Osteoblast (primary cell): ENCODE results near the gene SLC34A1. TPM values are rescaled to one million over a fixed set of nuclear protein-coding genes. Genes with fewer than 3 reads are reported as not detected.

Experiments used
- DNase-seq: peaks from one replicate; pipeline ENCODE4 v3.0.0; 2011; ENCODE audit warnings: low spot score, mixed read lengths; ENCODE audit not compliant: insufficient read length; ENCODE audit errors: missing footprints
- H2AFZ ChIP-seq: 2 replicates; pipeline ENCODE4 v1.6.0; 2011; ENCODE audit warnings: mild to moderate bottlenecking, low read length
- H3K27ac ChIP-seq: 2 replicates; pipeline ENCODE4 v1.5.1; 2011; ENCODE audit warnings: mild to moderate bottlenecking, low read depth, low read length, moderate library complexity
- H3K27me3 ChIP-seq: 2 replicates; pipeline ENCODE4 v1.6.0; 2012; ENCODE audit warnings: mild to moderate bottlenecking, control low read depth, inconsistent platforms, low read length, moderate library complexity; ENCODE audit not compliant: insufficient read depth
- H3K36me3 ChIP-seq: 2 replicates; pipeline ENCODE4 v1.5.1; 2011; ENCODE audit warnings: mild to moderate bottlenecking, low read length, control low read depth, moderate library complexity; ENCODE audit not compliant: insufficient read depth
- H3K4me1 ChIP-seq: 2 replicates; pipeline ENCODE4 v1.5.1; 2011; ENCODE audit warnings: mild to moderate bottlenecking, low read length, control low read depth, moderate library complexity; ENCODE audit not compliant: insufficient read depth
- H3K4me2 ChIP-seq: 2 replicates; pipeline ENCODE4 v1.6.0; 2011; ENCODE audit warnings: mild to moderate bottlenecking, low read length; ENCODE audit not compliant: insufficient read depth
- H3K4me3 ChIP-seq: fragments of 200-600 bp; sonication (generic); 3 replicates; pipeline ENCODE4 v1.5.1; 2012; ENCODE audit warnings: mild to moderate bottlenecking, low read length, inconsistent platforms; ENCODE audit not compliant: insufficient read depth
- H3K79me2 ChIP-seq: 2 replicates; pipeline ENCODE4 v1.6.0; 2012; ENCODE audit warnings: mild to moderate bottlenecking, low read length, control low read depth, inconsistent platforms; ENCODE audit not compliant: insufficient read depth
- H3K9me3 ChIP-seq: 2 replicates; pipeline ENCODE4 v1.5.1; 2011; ENCODE audit warnings: low read depth, low read length, control low read depth
- H4K20me1 ChIP-seq: 2 replicates; pipeline ENCODE4 v1.6.0; 2012; ENCODE audit warnings: mild to moderate bottlenecking, low read length, control low read depth; ENCODE audit not compliant: insufficient read depth
- CTCF ChIP-seq: IDR thresholded peaks from 2 replicates; pipeline ENCODE4 v1.5.1; 2011; ENCODE audit warnings: mild to moderate bottlenecking, low read depth, low read length, moderate library complexity; ENCODE audit errors: extremely low read depth
- total RNA-seq: library from RNA; depleted of rRNA; stranded (reverse); fragments of >200 nt; gene quantifications from 2 replicates; pipeline ENCODE4 v1.2.3, GENCODE V29; 2012

SLC34A1 gene
- total RNA-seq, 1 donor = not detected

- no peaks in the 10 kb centered on the region for H3K36me3 ChIP-seq
- no peaks in the 10 kb centered on the region for H3K27me3 ChIP-seq
- H3K4me3 ChIP-seq = peak overlapping the region; percentile 70
- H3K4me2 ChIP-seq = peak overlapping the region; percentile 76
- peaks cover 13% of the 10 kb centered on the region for H3K4me1 ChIP-seq
- H2AFZ ChIP-seq = peak overlapping the region; percentile 83
- H3K9me3 ChIP-seq = no peaks in the 10 kb centered on the region
- no peak for TF ChIP-seq CTCF
- H3K27ac ChIP-seq = no peak overlapping the region
- H3K79me2 ChIP-seq = no peaks in the 10 kb centered on the region
- no peak for DNase-seq
- no peaks in the 10 kb centered on the region for H4K20me1 ChIP-seq
Measured at GRCh38 chr5:177367323-177367848, 16.8 kb upstream of the SLC34A1 start.

GRCh38 chr5:177367981-177368868 is 16.0 kb upstream of the SLC34A1 start:
- Histone ChIP-seq H3K27me3 (no peaks in the 10 kb centered on the region), H4K20me1 (no peaks in the 10 kb centered on the region), H3K36me3 (no peaks in the 10 kb centered on the region), H3K4me2 (no peak overlapping the region), H3K79me2 (no peaks in the 10 kb centered on the region), H3K27ac (no peak overlapping the region), H3K9me3 (no peaks in the 10 kb centered on the region), H2AFZ (no peak overlapping the region), H3K4me1 (peaks cover 13% of the 10 kb centered on the region), H3K4me3 (no peak overlapping the region)
- peak; percentile 76 for DNase-seq
- TF ChIP-seq CTCF = no peak

- DNase-seq = peak; percentile 99
- peak; percentile 78 for TF ChIP-seq CTCF
Measured at GRCh38 chr5:177368869-177369644, 15.2 kb upstream of the SLC34A1 start.

More at GRCh38 chr5:177368869-177369644, 15.2 kb upstream of the SLC34A1 start:
- no peaks in the 10 kb centered on the region for H3K9me3 ChIP-seq
- no peaks in the 10 kb centered on the region for H3K36me3 ChIP-seq
- H3K4me2 ChIP-seq = no peak overlapping the region
- H3K4me1 ChIP-seq = peaks cover 7% of the 10 kb centered on the region
- H3K4me3 ChIP-seq = no peak overlapping the region
- no peaks in the 10 kb centered on the region for H4K20me1 ChIP-seq
- no peaks in the 10 kb centered on the region for H3K27me3 ChIP-seq
- no peak overlapping the region for H3K27ac ChIP-seq
- no peaks in the 10 kb centered on the region for H3K79me2 ChIP-seq
- H2AFZ ChIP-seq = no peak overlapping the region
